ENCODE measurements around the gene PVALEF. TPM values are rescaled to one million over a fixed set of nuclear protein-coding genes. Genes with fewer than 3 reads are reported as not detected.

PVALEF gene
- total and polyA plus RNA-seq, 2 of the 13 experiments (the other 11 are each of a cell fraction or from before 2014, with no cell fraction given) = 0.18 TPM

- no peak overlapping the region for H3K4me2 ChIP-seq (ENCODE audit: low read depth, low read length)
- ChIA-PET CTCF (ENCODE audit: low intra/inter-chr PET ratio, low total read pairs) (no interaction called here), POLR2A (no interaction called here)
- H3K79me2 ChIP-seq (ENCODE audit: insufficient read depth, low read length) = no peaks in the 10 kb centered on the region
- no peaks in the 10 kb centered on the region for H3K4me1 ChIP-seq (ENCODE audit: insufficient read depth, low read length)
- no peaks in the 10 kb centered on the region for H3K27me3 ChIP-seq (ENCODE audit: control insufficient read depth in 1 of 2, insufficient read depth in 2 of 2, low read length in 2 of 2)
- in situ Hi-C loops (cut with HindIII; ENCODE audit: extremely low pct_ligation_motif_present, low pct_unique_long_range_greater_than_20kb) (no loop called here), intact Hi-C loops (cut with micrococcal nuclease; ENCODE audit: unreplicated experiment) (no loop called here)
- no peak overlapping the region for H3K27ac ChIP-seq (ENCODE audit: extremely low read length, insufficient read depth, low read length)
- TF ChIP-seq ZBTB21 (CRISPR knock-in tag; IDR thresholded peaks at IDR 0.05) (no peak), NKX3-1 (CRISPR knock-in tag; IDR thresholded peaks at IDR 0.05) (no peak), CBX2 (IDR thresholded peaks at IDR 0.05; ENCODE audit: low read depth, low read length) (no peak), CBX2 (CRISPR knock-in tag; IDR thresholded peaks at IDR 0.05; ENCODE audit: low read depth) (no peak), KLF15 (CRISPR knock-in tag; IDR thresholded peaks at IDR 0.05; ENCODE audit: borderline replicate concordance) (no peak), TCF7 (IDR thresholded peaks at IDR 0.05; ENCODE audit: low read depth) (no peak), DRAP1 (CRISPR knock-in tag; IDR thresholded peaks at IDR 0.05) (no peak), KLF6 (CRISPR knock-in tag; IDR thresholded peaks at IDR 0.05) (no peak), TARDBP (CRISPR knock-in tag; IDR thresholded peaks at IDR 0.05) (no peak), ZNF180 (CRISPR knock-in tag; IDR thresholded peaks at IDR 0.05; ENCODE audit: borderline replicate concordance, low read depth) (no peak), NCOA2 (CRISPR knock-in tag; IDR thresholded peaks at IDR 0.05) (no peak), ZNF678 (CRISPR knock-in tag; IDR thresholded peaks at IDR 0.05) (no peak), KAT8 (CRISPR knock-in tag; IDR thresholded peaks at IDR 0.05) (no peak), MYNN (CRISPR knock-in tag; IDR thresholded peaks at IDR 0.05; ENCODE audit: low read depth) (no peak), ZNF790 (CRISPR knock-in tag; IDR thresholded peaks at IDR 0.05; ENCODE audit: borderline replicate concordance) (no peak), RFX3 (CRISPR knock-in tag; IDR thresholded peaks at IDR 0.05) (no peak), ZNF350 (CRISPR knock-in tag; IDR thresholded peaks at IDR 0.05; ENCODE audit: borderline replicate concordance, low read depth) (no peak), NONO (IDR thresholded peaks at IDR 0.05) (no peak), NONO (CRISPR knock-in tag; conservative IDR thresholded peaks at IDR 0.05) (no peak), MYC (CRISPR knock-in tag; IDR thresholded peaks at IDR 0.05; ENCODE audit: borderline replicate concordance) (no peak), CHD2 (IDR thresholded peaks at IDR 0.05; ENCODE audit: low read depth, low read length) (no peak), MAFF (IDR thresholded peaks at IDR 0.05; ENCODE audit: low read depth, low read length) (no peak)
- no peaks in the 10 kb centered on the region for H3K9me3 ChIP-seq (ENCODE audit: low read length)
- no peaks in the 10 kb centered on the region for H3K36me3 ChIP-seq (replicated peaks in 1 of 2; ENCODE audit: control insufficient read depth in 1 of 2, insufficient read depth in 2 of 2, low read length in 2 of 2)
- H4K20me1 ChIP-seq (ENCODE audit: insufficient read depth, low read length) = no peaks in the 10 kb centered on the region
- FAIRE-seq (no peak), ATAC-seq (no peak), DNase-seq (ENCODE audit: low spot score) (no peak)
- H3K9ac ChIP-seq (ENCODE audit: insufficient read depth, low read depth, low read length) = no peak overlapping the region
- whole genome bisulfite sequencing (ENCODE audit: low lambda C conversion rate) = 97% methylated on average over 91 of the region's 109 CpGs
- BruUV-seq (replicated peaks) = no TSS peak
- H2AFZ ChIP-seq (ENCODE audit: low read length) = no peak overlapping the region
- no peak overlapping the region for H3K4me3 ChIP-seq (replicated peaks in 1 of 3; ENCODE audit: insufficient read depth in 1 of 3, low read depth in 2 of 3, low read length in 3 of 3)
These were observed 43.2 kb upstream of the PVALEF start for GRCh38 chr17:81121841-81122733.
